Cerebellar nuclear complex (tissue), 1 donor: Measurements from ENCODE around the gene GATA5.
"Not testable (repeated sequence)": the region's sequence is repeated elsewhere in the genome, so short reads cannot be mapped to it uniquely, and the experiment has no call there.

Experiments used
- DNase-seq, 2 experiments: peaks; one replicate each; lab custom pipeline; 2025; lab: John Stamatoyannopoulos, UW

The GATA5 gene

GRCh38 chr20:62504323-62504722, 28.5 kb upstream of the GATA5 start:
- no peak for DNase-seq

GRCh38 chr20:62503401-62504178, 27.8 kb upstream of the GATA5 start:
- DNase-seq: no peak

- no peak for DNase-seq
These were observed 26.8 kb upstream of the GATA5 start for GRCh38 chr20:62502496-62503095.

GRCh38 chr20:62501801-62502495, 26.2 kb upstream of the GATA5 start:
- DNase-seq: no peak

GRCh38 chr20:62500237-62500864, 24.6 kb upstream of the GATA5 start:
- DNase-seq: no peak

GRCh38 chr20:62499758-62500236, 24.0 kb upstream of the GATA5 start:
- DNase-seq: no peak

- DNase-seq: no peak
These were observed 23.1 kb upstream of the GATA5 start for GRCh38 chr20:62498874-62499273.

- DNase-seq: no peak
These were observed 20.9 kb upstream of the GATA5 start for GRCh38 chr20:62496568-62497218.

- no peak for DNase-seq
These were observed 20.2 kb upstream of the GATA5 start for GRCh38 chr20:62495749-62496567.

- no peak for DNase-seq
These were observed 19.4 kb upstream of the GATA5 start for GRCh38 chr20:62494980-62495748.

- DNase-seq: no peak
These were observed 18.7 kb upstream of the GATA5 start for GRCh38 chr20:62494537-62494936.

- no peak for DNase-seq
These were observed 18.1 kb upstream of the GATA5 start for GRCh38 chr20:62493886-62494285.

- no peak for DNase-seq
These were observed 17.6 kb upstream of the GATA5 start for GRCh38 chr20:62493253-62493885.

GRCh38 chr20:62492711-62493110, 16.9 kb upstream of the GATA5 start:
- no peak for DNase-seq

- not testable (repeated sequence) for DNase-seq
These were observed 15.0 kb upstream of the GATA5 start for GRCh38 chr20:62490783-62491182.

GRCh38 chr20:62489932-62490263, 14.1 kb upstream of the GATA5 start:
- no peak for DNase-seq

GRCh38 chr20:62489186-62489931, 13.6 kb upstream of the GATA5 start:
- DNase-seq: no peak

- no peak for DNase-seq
These were observed 12.7 kb upstream of the GATA5 start for GRCh38 chr20:62488470-62488869.
